Iris pigment epithelial cell (primary cell): ENCODE data around the gene FGF21.
A peak's percentile ranks its signal among the peaks of the same experiment; 100 is the strongest.
"Not testable (repeated sequence)": the region's sequence is repeated elsewhere in the genome, so short reads cannot be mapped to it uniquely, and the experiment has no call there.

Experiments used
- DNase-seq: peaks from one replicate; pipeline ENCODE4 v3.0.0-alpha.2; 2011; ENCODE audit warnings: low read depth

Gene FGF21

DNA sequence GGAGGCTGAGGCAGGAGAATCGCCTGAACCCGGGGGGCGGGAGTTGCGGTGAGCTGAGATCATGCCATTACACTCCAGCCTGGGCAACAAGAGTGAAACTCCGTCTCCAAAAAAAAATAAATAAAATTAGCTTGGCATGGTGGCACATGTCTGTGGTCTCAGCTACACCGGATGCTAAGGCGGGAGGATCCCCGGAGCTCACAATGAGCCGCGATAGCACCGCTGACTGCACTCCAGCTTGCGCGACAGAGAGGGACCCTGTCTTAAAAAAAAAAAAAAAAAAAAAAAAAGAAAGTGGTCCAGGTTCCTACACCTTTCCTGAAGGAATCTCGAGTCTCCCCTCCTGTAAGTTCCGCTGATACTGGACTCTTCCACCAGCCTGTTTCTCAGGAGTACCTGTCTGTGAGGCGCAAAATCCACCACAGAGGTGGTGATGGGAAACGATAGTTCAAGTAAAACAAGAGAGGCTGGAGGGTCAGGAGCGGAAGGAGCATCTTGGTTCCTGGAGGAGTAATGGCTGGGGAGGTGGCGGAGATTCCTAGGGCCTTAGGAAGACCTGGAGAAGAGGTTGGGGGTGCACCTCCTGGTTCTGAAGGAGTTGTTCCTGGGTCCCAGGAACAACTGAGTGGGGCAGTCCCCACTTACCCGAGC, 3.4 kb upstream of the FGF21 start:
- DNase-seq, result no peak

DNA sequence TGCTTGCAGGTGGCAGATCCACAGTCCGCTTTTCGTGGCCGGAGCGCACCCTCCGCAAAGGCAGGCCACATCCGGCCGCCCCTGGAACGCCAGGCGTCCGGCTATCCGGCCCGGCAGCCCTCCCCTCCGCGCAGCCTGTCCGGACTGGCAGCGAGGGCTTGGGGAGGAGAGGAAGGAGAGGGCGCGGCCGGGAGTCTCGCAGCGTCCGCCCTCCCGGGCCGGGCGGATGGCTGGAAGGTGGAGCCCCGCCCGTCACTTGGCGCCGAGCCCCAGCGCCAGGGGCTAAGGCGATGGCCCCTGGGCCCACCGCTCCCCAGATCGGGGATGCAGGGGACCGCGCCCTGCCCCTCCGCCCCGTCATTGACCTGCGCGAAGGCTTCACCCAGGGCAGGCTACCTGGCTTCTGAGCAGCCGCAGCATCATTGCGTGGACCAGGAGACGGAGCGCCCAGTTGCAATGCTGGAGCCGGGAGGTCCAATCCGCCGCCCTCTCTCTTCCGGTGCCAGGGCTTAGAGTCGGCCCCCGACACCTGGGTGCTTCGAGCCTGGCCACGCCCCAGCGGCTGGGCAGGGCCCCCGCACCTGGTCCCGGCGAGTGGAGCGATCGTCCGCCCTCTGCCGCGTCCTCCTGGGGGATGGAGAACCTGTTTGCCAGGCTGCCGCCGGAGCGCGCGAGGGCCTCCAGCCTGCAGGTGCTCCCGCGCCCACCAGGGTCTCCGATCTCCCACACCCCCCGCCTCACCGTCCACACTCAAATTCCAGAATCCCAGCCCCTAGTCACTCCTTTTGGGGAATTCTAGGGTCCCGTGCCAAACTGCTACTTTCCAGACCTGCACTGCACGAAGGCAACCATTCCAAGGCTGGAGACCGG, 2.6 kb upstream of the FGF21 start, which contains the start of gene FUT1:
TSS of gene FUT1 (minus strand) at position 146 of the 870 bp plus-strand sequence. CDS start 1,360 bp downstream, outside the sequence.
- DNase-seq, result peak; percentile 31

- DNase-seq, result no peak
Measured at GRCh38 chr19:48755787-48756186, 463 bp downstream of the FGF21 start.

GRCh38 chr19:48756212-48756611, 888 bp downstream of the FGF21 start:
- DNase-seq, result no peak

DNA sequence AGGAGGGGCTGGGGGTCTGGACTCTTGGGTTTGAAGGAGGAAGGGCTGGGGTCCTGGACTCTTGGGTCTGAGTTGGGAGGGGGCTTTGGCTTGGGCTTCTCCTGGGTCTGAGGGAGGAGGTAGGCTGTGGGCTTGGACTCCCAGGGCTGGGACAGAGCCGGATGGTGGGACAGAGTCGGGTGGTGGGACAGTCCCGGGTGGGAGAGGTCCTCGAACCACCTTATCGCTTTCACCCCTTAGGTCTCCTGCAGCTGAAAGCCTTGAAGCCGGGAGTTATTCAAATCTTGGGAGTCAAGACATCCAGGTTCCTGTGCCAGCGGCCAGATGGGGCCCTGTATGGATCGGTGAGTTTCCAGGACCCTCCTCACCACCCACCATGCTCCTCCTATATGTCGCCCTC, 1.4 kb downstream of the FGF21 start:
- DNase-seq, result no peak

GRCh38 chr19:48757089-48757675, 1.9 kb downstream of the FGF21 start:
- DNase-seq, result no peak

GRCh38 chr19:48757741-48758144, 2.4 kb downstream of the FGF21 start:
- no peak for DNase-seq

DNA sequence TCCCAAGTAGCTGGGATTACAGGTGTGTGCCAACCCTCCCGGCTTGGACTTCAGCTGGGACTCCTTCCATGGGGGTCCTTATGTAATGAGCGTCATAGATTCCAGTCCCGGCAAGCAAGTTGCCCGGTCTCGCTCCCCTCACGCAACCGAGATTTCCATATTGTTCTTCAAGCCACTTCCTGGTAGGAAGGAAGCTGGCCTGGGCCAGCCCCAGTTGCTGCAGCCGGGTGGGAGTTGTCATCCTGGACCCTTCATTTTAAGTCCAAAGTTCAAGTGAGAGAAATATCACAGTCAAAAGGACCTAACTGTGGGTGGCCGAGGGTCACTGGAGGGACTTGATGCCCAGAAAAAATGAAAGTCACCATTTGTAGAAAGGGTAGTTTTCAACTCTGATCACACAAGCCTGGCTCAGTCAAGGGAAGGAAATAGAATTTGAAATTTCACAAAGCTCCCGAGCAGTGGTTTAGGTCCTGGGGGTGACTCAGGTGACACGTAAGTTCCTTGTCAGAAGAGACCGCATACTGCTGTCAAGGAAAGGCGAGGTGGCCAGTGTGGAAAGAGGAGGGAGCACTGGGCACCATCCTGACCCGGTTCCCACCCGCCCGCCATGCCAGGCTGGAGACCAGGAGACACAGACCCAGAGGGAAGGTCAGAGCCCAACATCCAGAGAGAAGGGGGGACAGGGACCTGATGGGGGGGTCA, 5.3 kb downstream of the FGF21 start:
- no peak for DNase-seq

- DNase-seq, result not testable (repeated sequence)
Measured at GRCh38 chr19:48765816-48766215, 10.5 kb downstream of the FGF21 start.

DNA sequence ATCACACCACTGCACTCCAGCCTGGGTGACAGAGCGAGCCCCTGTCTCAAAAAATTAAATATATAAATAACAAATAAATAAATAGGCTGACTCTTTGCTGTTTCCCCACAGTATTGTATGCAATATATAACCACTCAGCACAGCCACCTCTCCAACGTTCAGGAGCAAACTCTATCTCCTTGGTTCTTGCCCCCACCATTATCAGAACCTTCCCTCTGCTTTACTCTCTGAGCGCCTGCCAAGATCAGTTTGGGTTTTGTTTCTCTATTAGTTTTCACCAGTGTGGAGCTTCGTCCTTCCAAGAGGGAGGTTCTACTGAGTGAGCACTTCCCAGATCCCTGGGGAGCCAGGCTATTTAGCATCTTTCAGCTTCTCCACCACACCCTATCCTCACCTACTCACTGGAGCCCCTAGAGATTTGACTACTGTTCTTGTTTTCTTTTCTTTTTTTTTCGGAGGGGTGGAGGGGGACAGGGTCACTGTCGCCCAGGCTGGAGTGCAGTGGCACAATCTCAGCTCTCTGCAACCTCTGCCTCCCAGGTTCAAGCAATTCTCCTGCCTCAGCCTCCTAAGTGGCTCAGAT, 12.9 kb downstream of the FGF21 start:
- not testable (repeated sequence) for DNase-seq

GRCh38 chr19:48768994-48769713, 13.8 kb downstream of the FGF21 start:
- DNase-seq, result peak; percentile 41

- peak; percentile 91 for DNase-seq
Measured at GRCh38 chr19:48770266-48770665, 14.9 kb downstream of the FGF21 start.

GRCh38 chr19:48770734-48771472, 15.6 kb downstream of the FGF21 start:
- no peak for DNase-seq

- peak; percentile 28 for DNase-seq
Measured at GRCh38 chr19:48772503-48772953, 17.2 kb downstream of the FGF21 start.

DNA sequence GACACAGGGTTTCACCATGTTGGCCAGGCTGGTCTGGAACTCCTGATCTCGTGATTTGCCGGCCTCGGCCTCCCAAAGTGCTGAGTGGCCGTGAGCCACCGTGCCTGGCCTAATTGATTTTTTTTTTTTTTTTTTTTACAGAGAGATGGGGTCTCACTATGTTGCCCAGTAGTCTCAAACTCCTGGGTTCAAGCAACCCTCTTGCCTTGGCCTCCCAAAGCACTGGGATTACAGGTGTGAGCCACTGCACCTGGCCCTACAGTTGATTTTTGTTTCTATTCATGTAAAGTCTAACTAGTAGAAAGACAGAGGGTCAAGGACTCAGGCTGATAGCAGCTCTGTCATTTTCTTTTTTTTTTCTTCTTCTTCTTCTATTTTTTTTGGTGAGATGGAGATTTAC, 21.8 kb downstream of the FGF21 start:
- no peak for DNase-seq

- DNase-seq, result no peak
Measured at GRCh38 chr19:48777720-48778119, 22.4 kb downstream of the FGF21 start.

GRCh38 chr19:48779636-48780035, 24.3 kb downstream of the FGF21 start:
- DNase-seq, result no peak

- DNase-seq, result peak; percentile 45
Measured at GRCh38 chr19:48780631-48781391, 25.5 kb downstream of the FGF21 start.

DNA sequence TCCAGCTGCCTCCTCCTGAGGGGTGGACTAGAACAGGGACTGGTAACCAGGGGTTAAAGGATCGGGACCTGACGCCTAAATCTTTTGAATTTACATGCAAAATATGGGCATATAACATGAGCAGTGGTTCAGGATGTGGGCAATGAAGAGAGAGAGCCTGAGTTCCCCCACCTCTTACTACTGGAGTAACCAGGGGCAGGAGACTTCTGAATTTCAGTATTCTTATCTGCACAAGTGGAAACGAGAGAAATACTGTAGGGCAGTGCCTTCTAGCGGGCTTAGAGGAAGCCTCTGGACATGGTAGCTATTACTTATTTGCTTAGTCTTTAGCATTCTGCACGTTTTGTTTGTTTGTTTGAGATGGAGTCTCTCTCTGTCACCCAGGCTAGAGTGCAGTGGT, 29.2 kb downstream of the FGF21 start:
- DNase-seq, result no peak

- DNase-seq, result not testable (repeated sequence)
Measured at GRCh38 chr19:48786422-48786821, 31.1 kb downstream of the FGF21 start.
